Measurements from ENCODE around the gene ABCC3. TPM values are rescaled to one million over a fixed set of nuclear protein-coding genes. Genes with fewer than 3 reads are reported as not detected.

The ABCC3 gene
- total and polyA plus RNA-seq, 12 donors = 0.23 to 5.7 (median 1.1) TPM; not detected in 1

DNA sequence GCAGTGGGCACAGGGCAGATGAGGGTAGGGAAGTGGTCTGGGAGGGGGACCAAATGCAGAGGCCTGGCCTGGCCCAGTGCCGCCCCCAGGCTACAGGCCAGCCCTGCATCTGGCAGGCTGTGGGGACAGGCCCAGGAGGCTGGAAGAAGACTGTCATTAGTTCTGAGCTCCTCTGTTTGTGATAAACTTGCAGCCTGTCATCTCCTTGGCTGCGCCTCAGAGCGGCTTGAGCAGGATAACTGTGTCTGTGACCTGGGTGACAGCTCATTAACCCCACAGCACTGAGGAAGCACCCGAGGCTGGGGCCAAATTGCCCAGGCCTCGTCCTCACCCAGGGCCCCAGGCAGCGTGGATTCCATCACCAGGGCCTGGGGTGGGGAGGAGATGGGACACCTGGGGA, 23.9 kb downstream of the ABCC3 start:
- Histone ChIP-seq H3K9me3 (no peaks in the 10 kb centered on the region), H3K27ac (no peak overlapping the region), H3K36me3 (no peaks in the 10 kb centered on the region), H3K4me3 (no peak overlapping the region), H3K27me3 (no peaks in the 10 kb centered on the region), H3K4me1 (peaks cover 0 to 34% (median 29%) of the 10 kb centered on the region in 9 donors)
- intact Hi-C loops (cut with DNase I) = no loop called here
- no peak for ATAC-seq
- DNase-seq = no peak
- TF ChIP-seq, protein P1, sequence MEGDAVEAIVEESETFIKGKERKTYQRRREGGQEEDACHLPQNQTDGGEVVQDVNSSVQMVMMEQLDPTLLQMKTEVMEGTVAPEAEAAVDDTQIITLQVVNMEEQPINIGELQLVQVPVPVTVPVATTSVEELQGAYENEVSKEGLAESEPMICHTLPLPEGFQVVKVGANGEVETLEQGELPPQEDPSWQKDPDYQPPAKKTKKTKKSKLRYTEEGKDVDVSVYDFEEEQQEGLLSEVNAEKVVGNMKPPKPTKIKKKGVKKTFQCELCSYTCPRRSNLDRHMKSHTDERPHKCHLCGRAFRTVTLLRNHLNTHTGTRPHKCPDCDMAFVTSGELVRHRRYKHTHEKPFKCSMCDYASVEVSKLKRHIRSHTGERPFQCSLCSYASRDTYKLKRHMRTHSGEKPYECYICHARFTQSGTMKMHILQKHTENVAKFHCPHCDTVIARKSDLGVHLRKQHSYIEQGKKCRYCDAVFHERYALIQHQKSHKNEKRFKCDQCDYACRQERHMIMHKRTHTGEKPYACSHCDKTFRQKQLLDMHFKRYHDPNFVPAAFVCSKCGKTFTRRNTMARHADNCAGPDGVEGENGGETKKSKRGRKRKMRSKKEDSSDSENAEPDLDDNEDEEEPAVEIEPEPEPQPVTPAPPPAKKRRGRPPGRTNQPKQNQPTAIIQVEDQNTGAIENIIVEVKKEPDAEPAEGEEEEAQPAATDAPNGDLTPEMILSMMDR (IDR thresholded peaks at IDR 0.05) = no peak
- WGBS, 2 donors = 74 to 77% methylated on average over 6 of the region's 6 CpGs

GRCh38 chr17:50659179-50659578, 24.5 kb downstream of the ABCC3 start:
- Histone ChIP-seq H3K27me3 (no peaks in the 10 kb centered on the region), H3K36me3 (no peaks in the 10 kb centered on the region), H3K4me3 (no peak overlapping the region), H3K4me1 (peaks cover 0 to 34% (median 29%) of the 10 kb centered on the region in 9 donors), H3K27ac (no peak overlapping the region), H3K9me3 (no peaks in the 10 kb centered on the region)
- DNase-seq (no peak), ATAC-seq (no peak)
- WGBS, 2 donors = 76% methylated on average over 10 of the region's 10 CpGs
- intact Hi-C loops (cut with DNase I) = no loop called here
- TF ChIP-seq, protein P1 (IDR thresholded peaks at IDR 0.05) = no peak

DNA sequence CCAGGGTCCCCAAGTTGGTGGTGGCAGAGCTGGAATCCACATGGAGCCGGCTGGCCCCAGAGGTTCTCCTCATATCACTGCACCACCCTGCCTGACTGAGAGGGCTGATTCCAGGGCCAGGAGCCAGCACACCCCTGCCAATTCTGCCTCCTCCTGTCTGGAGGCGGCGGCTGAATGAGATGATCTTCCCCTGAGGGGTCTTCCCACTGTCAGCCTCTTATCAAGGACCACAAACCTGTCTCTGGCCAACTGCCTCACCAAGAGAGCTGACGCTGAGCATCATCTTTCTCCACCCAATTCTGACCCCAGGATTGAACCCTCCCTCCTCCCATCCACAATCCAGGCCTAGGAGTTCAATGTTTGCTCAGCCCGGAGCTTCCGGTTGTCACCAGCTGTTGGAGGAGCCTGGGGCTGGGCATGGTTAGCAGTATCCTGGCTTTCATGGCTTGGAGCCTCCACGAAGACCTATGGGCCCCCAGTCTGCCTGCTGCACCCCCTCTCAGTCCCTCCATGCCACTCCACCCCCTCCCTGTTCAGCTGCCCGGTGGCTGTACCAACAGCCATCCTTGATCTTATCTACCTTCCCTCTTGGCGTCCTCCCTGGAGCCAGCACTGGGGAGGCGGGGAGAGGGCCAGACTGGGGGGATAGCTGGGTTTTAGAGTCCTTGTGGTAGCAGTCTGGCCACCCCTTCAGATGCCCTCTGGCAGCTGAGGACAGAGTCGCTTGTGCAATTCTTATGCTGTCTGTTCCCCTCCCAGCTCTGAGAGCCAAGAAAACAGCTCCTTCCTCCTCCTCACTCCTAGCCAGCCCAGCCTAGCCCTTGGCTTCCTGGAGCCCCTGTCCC, 25.6 kb downstream of the ABCC3 start:
- H3K36me3 ChIP-seq = no peaks in the 10 kb centered on the region
- TF ChIP-seq, protein P1 (IDR thresholded peaks at IDR 0.05) = no peak
- 36 to 37% methylated on average over 11 of the region's 11 CpGs for WGBS, 2 donors
- H3K27ac ChIP-seq = peak overlapping the region in 9 of 10 donors; percentile 16 to 80 (median 46)
- peaks cover 0 to 34% (median 29%) of the 10 kb centered on the region in 9 donors for H3K4me1 ChIP-seq
- no peak overlapping the region for H3K4me3 ChIP-seq
- no peaks in the 10 kb centered on the region for H3K27me3 ChIP-seq
- H3K9me3 ChIP-seq = no peaks in the 10 kb centered on the region
- intact Hi-C loops (cut with DNase I) = no loop called here
- DNase-seq = peak in 1 of 2 donors; percentile 59
- ATAC-seq = peak; percentile 25 to 82 (median 64)

DNA sequence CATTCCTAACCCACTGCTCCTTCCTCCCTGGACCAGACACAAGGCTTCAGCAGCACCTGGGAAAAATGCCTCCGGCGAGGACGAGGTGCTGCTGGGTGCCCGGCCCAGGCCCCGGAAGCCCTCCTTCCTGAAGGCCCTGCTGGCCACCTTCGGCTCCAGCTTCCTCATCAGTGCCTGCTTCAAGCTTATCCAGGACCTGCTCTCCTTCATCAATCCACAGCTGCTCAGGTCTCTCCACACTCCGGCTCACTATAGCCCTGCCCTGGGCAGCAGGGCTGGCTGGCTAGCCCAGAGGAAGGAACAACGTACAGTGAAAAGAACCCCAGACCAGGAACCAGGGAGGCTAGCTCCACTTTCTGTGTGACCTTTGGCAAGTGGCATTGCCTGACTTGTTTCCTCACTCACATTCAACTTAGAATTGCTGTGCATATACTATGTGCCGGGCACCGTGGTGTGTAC, 26.2 kb downstream of the ABCC3 start:
- Histone ChIP-seq H3K4me1 (peaks cover 0 to 34% (median 29%) of the 10 kb centered on the region in 9 donors), H3K27ac (peak overlapping the region in 9 of 10 donors; percentile 16 to 80 (median 46)), H3K27me3 (no peaks in the 10 kb centered on the region), H3K9me3 (no peaks in the 10 kb centered on the region), H3K36me3 (no peaks in the 10 kb centered on the region), H3K4me3 (no peak overlapping the region)
- 80 to 84% methylated on average over 10 of the region's 10 CpGs for WGBS, 2 donors
- peak in 6 of 8 donors; percentile 1 to 54 (median 20) for ATAC-seq
- intact Hi-C loops (cut with DNase I) = no loop called here
- no peak for DNase-seq
- TF ChIP-seq, protein P1 (IDR thresholded peaks at IDR 0.05) = no peak

Data from heart right ventricle (tissue), 16 donors.